ENCODE data around the gene ZNF469. TPM values are rescaled to one million over a fixed set of nuclear protein-coding genes. Genes with fewer than 3 reads are reported as not detected.

The ZNF469 gene
- total RNA-seq, 2 experiments from 2014 or later: 1.4 to 1.5 TPM

Other genes with a start within 250 kb of the ZNF469 start
- gene ZFPM1, start 70.3 kb downstream of the ZNF469 start, total RNA-seq: 10 to 100 TPM; 14.3 to 14.7 TPM
- gene ZC3H18, start 187.4 kb downstream of the ZNF469 start, total RNA-seq: 10 to 100 TPM; 88.0 to 94.2 TPM

Measured in activated CD8-positive, alpha-beta memory T cell treated with anti-CD3 and anti-CD28 coated beads for 36 hours (primary cell).